Medulla oblongata (tissue), 1 donor: ENCODE measurements around the gene FBXO36.
A peak's percentile ranks its signal among the peaks of the same experiment; 100 is the strongest.
"Not testable (repeated sequence)": the region's sequence is repeated elsewhere in the genome, so short reads cannot be mapped to it uniquely, and the experiment has no call there.

Source experiments
- DNase-seq: peaks from one replicate; pipeline ENCODE4 v3.0.0-alpha.2; 2015; ENCODE audit errors: extremely low spot score

FBXO36 gene

GRCh38 chr2:229922449-229923386 is at the start of gene FBXO36:
Gene FBXO36, plus strand, starts transcription at chr2:229922503. Its CDS starts 11 bp downstream, at chr2:229922514.
- no peak for DNase-seq

GRCh38 chr2:229873123-229873581 is 49.2 kb upstream of the FBXO36 start:
- DNase-seq: no peak

- DNase-seq: no peak
Observed at GRCh38 chr2:229874647-229875046, 47.7 kb upstream of the FBXO36 start.

GRCh38 chr2:229875549-229875948 is 46.8 kb upstream of the FBXO36 start:
- no peak for DNase-seq

- no peak for DNase-seq
Observed at GRCh38 chr2:229879191-229879950, 42.9 kb upstream of the FBXO36 start.

GRCh38 chr2:229880892-229881586 is 41.3 kb upstream of the FBXO36 start:
- DNase-seq: no peak

- DNase-seq: no peak
Observed at GRCh38 chr2:229882583-229882982, 39.7 kb upstream of the FBXO36 start.

GRCh38 chr2:229884775-229885699 is 37.3 kb upstream of the FBXO36 start:
- no peak for DNase-seq

GRCh38 chr2:229887441-229887840 is 34.9 kb upstream of the FBXO36 start:
- no peak for DNase-seq

- DNase-seq: no peak
Observed at GRCh38 chr2:229888031-229888430, 34.3 kb upstream of the FBXO36 start.

GRCh38 chr2:229889023-229889422 is 33.3 kb upstream of the FBXO36 start:
- DNase-seq: no peak

- DNase-seq: no peak
Observed at GRCh38 chr2:229896857-229897256, 25.4 kb upstream of the FBXO36 start.

GRCh38 chr2:229899604-229900003 is 22.7 kb upstream of the FBXO36 start:
- no peak for DNase-seq

- no peak for DNase-seq
Observed at GRCh38 chr2:229900012-229900411, 22.3 kb upstream of the FBXO36 start.

GRCh38 chr2:229900514-229900913 is 21.8 kb upstream of the FBXO36 start:
- DNase-seq: not testable (repeated sequence)

GRCh38 chr2:229901819-229902218 is 20.5 kb upstream of the FBXO36 start:
- DNase-seq: no peak

GRCh38 chr2:229903037-229903436 is 19.3 kb upstream of the FBXO36 start:
- peak; percentile 13 for DNase-seq

GRCh38 chr2:229905601-229906000 is 16.7 kb upstream of the FBXO36 start:
- DNase-seq: no peak

GRCh38 chr2:229909090-229909489 is 13.2 kb upstream of the FBXO36 start:
- no peak for DNase-seq

- DNase-seq: no peak
Observed at GRCh38 chr2:229910147-229910831, 12.0 kb upstream of the FBXO36 start.
